Gastroesophageal sphincter (tissue), 3 donors: Measurements from ENCODE around the gene GCDH.

Experiments used
- POLR2A ChIP-seq, 2 donors: fragments of 450-650 bp; IDR thresholded peaks; one replicate each; pipeline ENCODE4 v1.6.1; 2017; ENCODE audit warnings: antibody characterized with exemption in 2 of 2, mild to moderate bottlenecking in 2 of 2, moderate library complexity in 1 of 2
- POLR2AphosphoS5 ChIP-seq: sonication (generic); formaldehyde crosslinking; IDR thresholded peaks from one replicate; pipeline ENCODE4 v1.6.1; 2017; ENCODE audit warnings: antibody characterized with exemption
- TF ChIP-seq, protein P1 (sequence below), 4 experiments: fragments of 200-600 bp in 2 of 4; fragments of 450-650 bp in 2 of 4; sonication (generic) in 1 of 4; IDR thresholded peaks; one replicate each; pipeline ENCODE4 v1.5.1; 2017 to 2019; ENCODE audit warnings: antibody characterized with exemption in 4 of 4, mild to moderate bottlenecking in 2 of 4, moderate library complexity in 2 of 4

DNA sequence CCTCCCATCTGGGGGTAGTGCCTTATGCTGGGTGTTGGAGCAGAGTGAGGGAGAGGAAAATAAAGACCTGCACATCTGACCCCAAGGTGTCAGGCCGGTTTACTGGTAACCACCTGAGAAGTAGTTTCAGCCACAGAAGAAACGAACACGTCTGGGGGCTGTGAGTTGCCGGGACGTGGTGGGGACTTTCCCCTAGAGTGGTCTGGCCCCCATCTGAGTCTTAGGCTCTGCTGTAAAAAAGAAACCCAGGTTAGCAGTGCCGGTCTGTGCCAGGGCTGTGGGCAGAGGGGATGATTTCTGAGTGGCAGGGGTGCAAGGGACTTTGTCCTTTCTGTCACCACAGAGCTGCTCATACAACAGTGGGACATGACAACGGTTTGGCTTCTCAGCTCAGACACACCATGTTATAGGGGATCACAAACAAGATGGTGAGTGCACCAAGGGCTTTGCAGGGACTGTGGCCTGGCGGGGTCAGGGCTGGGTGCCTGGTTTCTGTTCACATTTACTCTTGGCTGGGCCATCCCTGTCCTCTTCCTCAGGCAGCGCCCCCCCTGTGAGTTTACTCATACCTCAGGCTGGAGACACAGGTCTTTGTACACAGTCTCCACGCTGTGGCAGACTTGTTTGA is 9.0 kb downstream of the GCDH start:
- TF ChIP-seq, protein P1, sequence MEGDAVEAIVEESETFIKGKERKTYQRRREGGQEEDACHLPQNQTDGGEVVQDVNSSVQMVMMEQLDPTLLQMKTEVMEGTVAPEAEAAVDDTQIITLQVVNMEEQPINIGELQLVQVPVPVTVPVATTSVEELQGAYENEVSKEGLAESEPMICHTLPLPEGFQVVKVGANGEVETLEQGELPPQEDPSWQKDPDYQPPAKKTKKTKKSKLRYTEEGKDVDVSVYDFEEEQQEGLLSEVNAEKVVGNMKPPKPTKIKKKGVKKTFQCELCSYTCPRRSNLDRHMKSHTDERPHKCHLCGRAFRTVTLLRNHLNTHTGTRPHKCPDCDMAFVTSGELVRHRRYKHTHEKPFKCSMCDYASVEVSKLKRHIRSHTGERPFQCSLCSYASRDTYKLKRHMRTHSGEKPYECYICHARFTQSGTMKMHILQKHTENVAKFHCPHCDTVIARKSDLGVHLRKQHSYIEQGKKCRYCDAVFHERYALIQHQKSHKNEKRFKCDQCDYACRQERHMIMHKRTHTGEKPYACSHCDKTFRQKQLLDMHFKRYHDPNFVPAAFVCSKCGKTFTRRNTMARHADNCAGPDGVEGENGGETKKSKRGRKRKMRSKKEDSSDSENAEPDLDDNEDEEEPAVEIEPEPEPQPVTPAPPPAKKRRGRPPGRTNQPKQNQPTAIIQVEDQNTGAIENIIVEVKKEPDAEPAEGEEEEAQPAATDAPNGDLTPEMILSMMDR (IDR thresholded peaks at IDR 0.05), result no peak
- TF ChIP-seq POLR2A (IDR thresholded peaks at IDR 0.05), result no peak
- TF ChIP-seq POLR2AphosphoS5, result no peak
